ENCODE data around the gene TPRG1L. TPM values are rescaled to one million over a fixed set of nuclear protein-coding genes. Genes with fewer than 3 reads are reported as not detected.

The TPRG1L gene
- total and polyA plus RNA-seq, 7 donors, result 33.9 to 66.4 (median 40.2) TPM

- intact Hi-C loops (cut with DNase I), result no loop called here
- Histone ChIP-seq H3K36me3 (ENCODE audit: insufficient read depth in 1 of 2, low read depth in 1 of 2) (no peaks in the 10 kb centered on the region), H3K27ac (no peak within 1 kb of the TSS), H3K4me3 (peak within 1 kb of the TSS; percentile 63), H3K27me3 (ENCODE audit: insufficient read depth in 3 of 3, low read length in 2 of 3) (peaks cover 0 to 52% (median 9%) of the 10 kb centered on the region in 3 donors), H3K4me1 (peaks cover 7% of the 10 kb centered on the region), H3K9me3 (no peaks in the 10 kb centered on the region)
- TF ChIP-seq CTCF (IDR thresholded peaks at IDR 0.05), result no peak
- DNase-seq (peak; percentile 69 to 76), ATAC-seq (peak; percentile 61 to 88 (median 73))
- 2% methylated on average over 32 to 86 of the region's 87 CpGs for WGBS, 3 donors
These were observed 13.4 kb upstream of the TPRG1L start, which contains the start of gene MEGF6 for GRCh38 chr1:3611170-3612019. TSS of gene MEGF6 (minus strand) at chr1:3611508. CDS start at chr1:3611268, 240 bp downstream.

- WGBS, 3 donors, result 72 to 73% (median 73%) methylated on average over 7 of the region's 7 CpGs
- DNase-seq (no peak), ATAC-seq (no peak)
- TF ChIP-seq CTCF (IDR thresholded peaks at IDR 0.05), result no peak
- Histone ChIP-seq H3K9me3 (no peaks in the 10 kb centered on the region), H3K36me3 (ENCODE audit: insufficient read depth in 1 of 2, low read depth in 1 of 2) (no peaks in the 10 kb centered on the region), H3K4me3 (no peak overlapping the region), H3K27me3 (ENCODE audit: insufficient read depth in 3 of 3, low read length in 2 of 3) (peaks cover 0 to 48% (median 9%) of the 10 kb centered on the region in 3 donors), H3K27ac (no peak overlapping the region), H3K4me1 (peaks cover 7% of the 10 kb centered on the region)
- intact Hi-C loops (cut with DNase I), result no loop called here
These were observed 12.7 kb upstream of the TPRG1L start for GRCh38 chr1:3612123-3612522.

GRCh38 chr1:3614755-3615742, 9.8 kb upstream of the TPRG1L start:
- no peak overlapping the region for H3K27ac ChIP-seq
- no peaks in the 10 kb centered on the region for H3K36me3 ChIP-seq (ENCODE audit: insufficient read depth in 1 of 2, low read depth in 1 of 2)
- ATAC-seq (no peak), DNase-seq (no peak)
- no peak overlapping the region for H3K4me3 ChIP-seq
- H3K27me3 ChIP-seq (ENCODE audit: insufficient read depth in 3 of 3, low read length in 2 of 3), result peaks cover 0 to 22% (median 3%) of the 10 kb centered on the region in 3 donors
- peaks cover 7% of the 10 kb centered on the region for H3K4me1 ChIP-seq
- WGBS, 3 donors, result 56 to 67% (median 57%) methylated on average over 20 of the region's 20 CpGs
- intact Hi-C loops (cut with DNase I), result no loop called here
- peak; percentile 37 for TF ChIP-seq CTCF (IDR thresholded peaks at IDR 0.05)
- no peaks in the 10 kb centered on the region for H3K9me3 ChIP-seq

- intact Hi-C loops (cut with DNase I), result no loop called here
- TF ChIP-seq CTCF (IDR thresholded peaks at IDR 0.05), result no peak
- ATAC-seq (no peak), DNase-seq (no peak)
- H3K4me1 ChIP-seq, result no peaks in the 10 kb centered on the region
- H3K4me3 ChIP-seq, result no peak overlapping the region
- H3K36me3 ChIP-seq (ENCODE audit: insufficient read depth in 1 of 2, low read depth in 1 of 2), result no peaks in the 10 kb centered on the region
- peaks cover 0 to 8% (median 0%) of the 10 kb centered on the region in 3 donors for H3K27me3 ChIP-seq (ENCODE audit: insufficient read depth in 3 of 3, low read length in 2 of 3)
- no peaks in the 10 kb centered on the region for H3K9me3 ChIP-seq
- 74 to 78% (median 78%) methylated on average over 9 of the region's 9 CpGs for WGBS, 3 donors
- H3K27ac ChIP-seq, result no peak overlapping the region
These were observed 8.0 kb upstream of the TPRG1L start for GRCh38 chr1:3616861-3617260.

All from psoas muscle (tissue), 8 donors.